HG03108 (cell line): ENCODE results near the gene MPP3.
"Not testable (repeated sequence)": the region's sequence is repeated elsewhere in the genome, so short reads cannot be mapped to it uniquely, and the experiment has no call there.

Source experiments
- ATAC-seq: cut with Tn5 transposase; IDR thresholded peaks from one replicate; pipeline ENCODE4 v1.9.1; 2021; ENCODE audit warnings: moderate library complexity; ENCODE audit not compliant: unreplicated experiment

MPP3 gene, protein sequence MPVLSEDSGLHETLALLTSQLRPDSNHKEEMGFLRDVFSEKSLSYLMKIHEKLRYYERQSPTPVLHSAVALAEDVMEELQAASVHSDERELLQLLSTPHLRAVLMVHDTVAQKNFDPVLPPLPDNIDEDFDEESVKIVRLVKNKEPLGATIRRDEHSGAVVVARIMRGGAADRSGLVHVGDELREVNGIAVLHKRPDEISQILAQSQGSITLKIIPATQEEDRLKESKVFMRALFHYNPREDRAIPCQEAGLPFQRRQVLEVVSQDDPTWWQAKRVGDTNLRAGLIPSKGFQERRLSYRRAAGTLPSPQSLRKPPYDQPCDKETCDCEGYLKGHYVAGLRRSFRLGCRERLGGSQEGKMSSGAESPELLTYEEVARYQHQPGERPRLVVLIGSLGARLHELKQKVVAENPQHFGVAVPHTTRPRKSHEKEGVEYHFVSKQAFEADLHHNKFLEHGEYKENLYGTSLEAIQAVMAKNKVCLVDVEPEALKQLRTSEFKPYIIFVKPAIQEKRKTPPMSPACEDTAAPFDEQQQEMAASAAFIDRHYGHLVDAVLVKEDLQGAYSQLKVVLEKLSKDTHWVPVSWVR

DNA sequence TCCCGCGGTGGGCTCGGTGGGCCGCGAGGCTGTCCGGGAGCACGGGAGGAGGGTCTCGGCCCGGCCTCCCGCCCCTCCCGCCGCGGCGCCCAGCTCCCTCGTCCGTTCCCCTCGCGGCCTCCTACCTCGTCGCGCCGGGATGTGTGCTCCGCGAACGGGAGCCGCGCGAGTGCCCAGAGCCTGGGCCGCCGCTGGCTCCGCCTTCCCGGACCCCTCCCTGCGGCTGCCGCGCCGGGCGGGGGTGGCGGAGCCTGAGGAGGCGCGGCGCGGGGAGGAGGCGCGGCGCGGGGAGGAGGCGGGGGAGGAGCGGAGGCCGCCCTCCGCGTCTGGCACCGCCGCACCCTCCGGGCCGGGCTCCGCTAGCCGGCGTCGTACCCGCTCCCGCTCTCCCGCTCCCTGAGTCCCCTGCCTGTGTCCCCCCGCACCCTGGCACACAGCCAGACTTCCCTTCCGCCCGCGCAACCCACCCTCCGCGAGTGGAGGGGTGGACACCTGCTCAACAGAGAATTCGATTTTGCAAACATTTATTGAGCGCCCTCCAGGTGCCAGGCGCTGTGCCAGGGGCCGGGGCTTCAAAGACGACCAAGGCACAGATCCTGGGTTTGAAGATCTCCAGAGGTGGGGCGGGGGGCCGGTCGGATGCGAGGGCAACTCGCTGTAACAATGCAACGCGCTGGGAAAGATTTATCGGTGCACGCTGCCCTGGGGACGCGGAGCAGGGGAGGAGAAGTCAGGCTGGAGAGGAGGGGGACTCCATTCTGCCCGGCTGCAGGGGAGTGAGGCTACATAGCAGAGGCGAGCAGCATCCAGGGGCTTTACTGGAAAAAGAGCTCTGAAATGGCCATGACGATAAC is at the start of gene MPP3:
Gene MPP3, minus strand, starts transcription at position 171 of the 854 bp plus-strand sequence. CDS start 1,240 bp downstream, outside the sequence.
- ATAC-seq: no peak

DNA sequence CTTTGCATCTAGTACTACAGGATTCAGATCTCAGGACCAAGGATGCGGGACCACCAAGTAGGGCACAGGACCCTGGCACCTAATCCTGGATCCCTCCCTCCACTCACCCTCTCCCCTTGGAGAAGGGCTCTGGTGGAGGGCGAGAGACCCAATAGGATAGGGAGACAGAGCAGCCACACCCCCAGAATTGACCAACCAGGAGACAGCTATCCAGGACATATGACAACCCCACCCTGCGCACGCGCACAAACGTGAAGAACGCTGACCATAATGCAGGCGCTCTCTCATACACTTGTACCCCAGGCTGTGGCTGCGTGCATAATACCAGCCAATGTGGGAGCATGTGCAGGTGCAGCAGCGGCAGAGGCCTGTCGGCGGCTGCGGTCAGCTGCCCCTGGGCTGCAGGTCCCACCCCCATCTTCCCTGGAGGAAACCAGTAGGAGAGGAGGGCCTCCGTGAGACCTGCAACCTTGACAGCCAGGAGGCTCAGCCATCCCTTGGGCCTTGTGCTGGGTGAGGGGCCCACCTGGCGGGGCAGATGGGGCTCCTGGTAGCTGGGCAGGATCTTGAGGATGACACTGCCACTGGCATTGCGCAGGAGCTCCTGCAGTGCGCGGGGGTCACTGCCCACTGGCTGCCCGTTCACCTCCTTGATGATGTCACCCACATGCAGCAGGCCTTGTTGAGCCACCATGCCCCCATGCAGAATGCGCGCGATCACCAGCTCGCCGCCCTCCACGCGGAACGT is 49.0 kb upstream of the MPP3 start:
- no peak for ATAC-seq

GRCh38 chr17:43881181-43881580 is 48.2 kb upstream of the MPP3 start:
- no peak for ATAC-seq

DNA sequence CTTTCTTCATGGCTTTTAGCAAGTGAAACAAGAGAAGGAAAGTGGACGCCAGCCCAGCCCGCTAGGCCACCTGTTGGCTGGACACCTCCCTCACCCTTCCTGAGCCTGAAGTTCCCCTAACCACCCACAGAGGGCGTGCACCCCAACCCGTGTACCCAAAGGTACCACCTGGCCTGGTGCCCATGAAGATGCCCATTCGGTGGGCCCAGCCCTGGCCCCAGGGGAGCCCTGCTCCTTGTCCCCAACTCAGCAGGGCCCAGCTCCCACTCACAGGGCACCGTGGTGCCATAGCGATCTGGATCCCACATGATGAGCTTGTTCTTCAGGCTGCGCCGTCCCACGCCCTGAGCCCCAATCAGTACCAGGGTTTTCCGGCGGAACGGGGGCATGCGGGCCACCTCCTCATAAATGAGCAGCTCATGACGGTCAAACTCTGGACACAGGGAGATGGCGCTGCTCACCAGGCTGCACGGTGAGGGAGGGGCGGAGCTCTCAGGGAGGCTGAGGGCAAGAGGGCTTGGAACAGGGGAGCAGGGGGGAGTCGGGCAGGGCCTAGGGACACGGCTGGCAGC is 47.6 kb upstream of the MPP3 start:
- no peak for ATAC-seq

DNA sequence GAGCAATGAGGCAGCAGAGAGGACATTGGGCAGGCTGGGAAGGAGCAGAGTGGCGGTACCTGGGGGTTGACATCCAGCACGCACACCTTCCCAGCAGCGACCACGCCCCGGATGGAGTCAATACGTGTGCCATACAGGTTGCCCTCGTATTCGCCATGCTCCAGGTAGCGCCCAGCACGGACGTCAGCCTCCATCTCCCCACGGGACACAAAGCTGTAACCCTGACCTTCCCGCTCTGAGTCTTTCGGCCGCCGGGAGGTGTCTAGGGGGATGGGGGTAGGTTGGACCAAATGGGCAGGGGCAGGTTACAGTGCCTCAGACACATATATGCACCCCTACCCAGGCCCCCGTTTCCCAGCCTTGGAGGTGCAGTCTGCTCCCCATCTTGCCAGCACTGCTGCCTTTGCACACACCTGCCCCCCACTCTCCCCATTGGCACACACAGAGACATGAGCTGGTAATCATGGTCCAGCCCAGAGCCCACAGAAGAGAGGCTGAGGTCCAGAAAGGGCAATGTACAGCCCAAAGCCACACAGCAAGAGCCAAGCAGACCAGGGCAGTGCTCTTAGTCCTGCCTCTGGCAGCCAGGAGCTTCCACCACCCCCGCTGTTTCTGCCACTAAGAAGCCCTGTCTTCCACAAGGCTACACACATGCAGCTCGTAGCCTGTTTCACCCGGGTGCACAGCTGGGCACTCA is 46.9 kb upstream of the MPP3 start:
- no peak for ATAC-seq

DNA sequence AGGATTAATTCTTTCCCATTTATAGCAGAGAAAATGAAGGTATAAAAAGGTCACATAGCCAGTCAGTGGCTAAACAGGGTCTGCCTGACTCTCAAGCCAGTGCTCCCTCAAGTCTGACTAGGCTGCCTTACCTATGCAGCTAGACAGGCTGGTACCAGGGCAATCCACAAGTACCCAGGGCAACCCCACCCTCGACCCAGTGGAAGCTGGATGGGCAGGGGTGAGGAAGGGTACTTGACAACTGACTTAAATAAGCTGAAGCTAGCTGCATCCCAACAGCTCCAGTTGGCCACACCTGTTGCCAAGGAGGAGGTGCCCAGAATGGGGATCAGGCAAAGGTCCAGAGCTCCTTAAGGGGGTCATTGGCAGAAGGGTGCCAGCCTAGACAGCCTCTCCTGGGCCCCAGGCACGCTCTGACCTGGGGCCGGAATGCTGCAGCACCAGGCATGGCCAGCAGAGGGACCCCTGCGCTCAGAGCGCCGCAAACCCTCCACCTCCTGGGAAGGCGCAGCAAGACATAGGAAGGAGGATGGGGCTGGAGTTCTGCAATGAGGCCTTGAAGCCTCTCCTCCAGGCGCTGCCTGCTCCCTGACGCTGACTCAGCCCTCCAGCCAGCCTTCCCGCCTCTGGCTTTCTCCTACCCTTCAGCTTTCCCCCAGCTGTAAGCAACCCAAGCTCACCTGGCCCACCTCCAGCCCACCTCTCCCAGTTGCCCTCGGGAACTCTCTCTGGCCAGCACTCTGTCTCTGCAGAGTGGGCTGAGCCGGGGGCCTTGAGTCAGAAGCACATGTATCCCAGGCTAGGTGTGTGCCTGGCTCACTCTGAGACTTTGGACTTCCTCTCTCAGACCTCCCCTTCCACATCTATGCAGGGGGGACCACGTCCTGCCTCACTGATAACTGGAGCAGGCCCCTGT is 45.6 kb upstream of the MPP3 start:
- no peak for ATAC-seq

DNA sequence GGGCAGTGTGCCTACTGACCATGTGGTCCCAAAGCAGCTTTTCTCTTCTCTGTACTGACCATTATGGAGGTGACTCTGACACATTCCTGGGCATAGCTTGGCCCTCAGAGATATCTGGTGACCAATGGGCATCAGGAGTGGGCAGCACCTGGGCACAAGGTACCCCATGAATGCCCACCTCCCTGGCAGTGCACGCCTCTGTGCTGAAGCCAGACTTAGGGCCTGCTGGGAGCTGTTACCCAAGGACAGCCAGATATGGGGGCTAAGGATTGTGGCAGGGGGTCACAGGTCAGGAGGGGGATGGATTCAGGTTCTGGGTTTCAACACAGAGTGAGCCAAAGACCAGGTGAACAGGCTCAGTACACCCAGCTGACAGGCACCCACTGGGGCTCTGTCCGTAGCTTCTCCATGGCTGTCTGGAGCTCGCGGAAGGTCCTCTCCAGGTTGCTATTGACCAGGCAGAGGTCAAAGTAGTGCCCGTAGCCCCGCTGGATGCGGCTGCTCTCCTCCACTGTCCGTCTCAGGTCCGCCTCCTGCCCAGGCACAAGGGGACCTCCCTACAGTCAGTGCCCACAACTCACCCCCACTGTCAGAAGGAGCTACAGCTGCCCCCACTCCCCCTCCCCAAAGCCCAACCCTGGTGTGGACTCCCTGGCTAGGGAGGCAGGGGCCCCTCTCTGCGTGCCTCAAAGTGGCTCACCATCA is 44.7 kb upstream of the MPP3 start:
- no peak for ATAC-seq

DNA sequence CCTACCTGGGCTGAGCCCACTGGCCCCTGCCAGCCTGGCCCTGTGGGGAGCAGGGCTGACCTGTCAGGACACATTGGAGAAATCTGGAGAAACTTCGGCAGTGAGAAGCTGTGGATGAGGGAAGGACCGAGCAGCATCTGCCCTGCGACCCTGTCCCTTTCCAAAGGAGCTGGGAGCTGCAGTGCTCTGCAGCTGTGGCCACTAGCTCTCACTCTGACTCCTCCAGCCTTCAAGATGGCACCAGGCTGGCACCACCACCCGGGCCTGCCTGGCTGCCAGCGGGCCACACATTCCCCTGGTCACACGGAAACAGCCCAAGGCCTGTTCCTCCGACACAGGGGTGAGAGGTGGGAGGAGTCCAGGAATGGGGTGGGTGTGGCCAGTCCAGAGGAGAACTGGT is 44.1 kb upstream of the MPP3 start:
- ATAC-seq: no peak

DNA sequence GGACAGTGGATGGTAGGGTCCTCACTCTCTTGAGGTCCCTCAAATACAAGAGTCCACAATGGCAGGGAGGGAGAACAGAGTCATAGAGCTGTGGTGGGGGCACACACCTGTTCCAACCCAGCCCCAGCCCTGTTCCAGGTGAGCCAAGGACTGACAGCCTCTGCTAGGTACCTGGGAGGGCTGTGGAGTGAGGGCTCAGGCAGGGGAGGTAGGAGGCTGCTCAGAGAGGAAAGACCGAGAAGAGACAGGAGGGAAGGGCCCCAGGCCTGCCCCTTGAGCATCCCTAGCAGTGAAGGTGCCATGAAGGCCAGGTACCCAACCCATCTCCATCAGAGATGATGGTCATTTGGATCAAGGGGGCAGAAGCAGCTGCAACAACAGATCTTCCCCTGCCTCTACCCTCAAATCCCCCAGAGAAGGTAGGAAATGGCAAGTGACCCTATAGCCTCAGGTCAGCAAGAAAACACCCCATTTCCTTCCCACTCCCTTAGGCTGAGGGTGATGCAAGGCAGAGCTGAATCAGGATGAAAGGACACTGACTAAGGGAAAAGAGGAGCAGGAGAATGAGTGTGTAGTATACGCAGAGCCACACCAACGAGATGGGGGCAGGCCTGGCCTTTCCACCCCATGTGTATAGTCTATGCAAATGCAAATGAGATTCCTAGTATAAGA is 42.7 kb upstream of the MPP3 start:
- ATAC-seq: no peak

GRCh38 chr17:43874293-43874692 is 41.3 kb upstream of the MPP3 start:
- ATAC-seq: no peak

DNA sequence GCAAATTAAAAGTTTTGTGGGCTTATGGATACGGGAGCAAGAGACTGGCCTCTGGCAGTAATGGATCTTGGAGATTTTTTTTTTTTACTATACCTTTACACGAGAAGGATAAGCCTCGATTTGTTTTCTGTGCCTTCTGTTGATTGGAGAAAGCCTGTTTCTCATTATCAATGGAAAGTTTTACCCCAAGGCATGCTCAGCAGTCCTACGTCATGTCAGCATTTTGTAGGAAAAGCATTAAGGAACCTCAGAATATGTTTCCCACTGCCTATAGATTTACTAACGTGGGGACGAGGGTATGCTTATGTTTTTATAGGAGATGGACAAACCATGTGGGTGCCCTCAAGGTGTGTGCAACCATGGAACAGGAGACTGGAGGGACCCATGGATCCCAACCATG is 40.9 kb upstream of the MPP3 start:
- no peak for ATAC-seq

GRCh38 chr17:43873091-43873490 is 40.1 kb upstream of the MPP3 start:
- no peak for ATAC-seq

DNA sequence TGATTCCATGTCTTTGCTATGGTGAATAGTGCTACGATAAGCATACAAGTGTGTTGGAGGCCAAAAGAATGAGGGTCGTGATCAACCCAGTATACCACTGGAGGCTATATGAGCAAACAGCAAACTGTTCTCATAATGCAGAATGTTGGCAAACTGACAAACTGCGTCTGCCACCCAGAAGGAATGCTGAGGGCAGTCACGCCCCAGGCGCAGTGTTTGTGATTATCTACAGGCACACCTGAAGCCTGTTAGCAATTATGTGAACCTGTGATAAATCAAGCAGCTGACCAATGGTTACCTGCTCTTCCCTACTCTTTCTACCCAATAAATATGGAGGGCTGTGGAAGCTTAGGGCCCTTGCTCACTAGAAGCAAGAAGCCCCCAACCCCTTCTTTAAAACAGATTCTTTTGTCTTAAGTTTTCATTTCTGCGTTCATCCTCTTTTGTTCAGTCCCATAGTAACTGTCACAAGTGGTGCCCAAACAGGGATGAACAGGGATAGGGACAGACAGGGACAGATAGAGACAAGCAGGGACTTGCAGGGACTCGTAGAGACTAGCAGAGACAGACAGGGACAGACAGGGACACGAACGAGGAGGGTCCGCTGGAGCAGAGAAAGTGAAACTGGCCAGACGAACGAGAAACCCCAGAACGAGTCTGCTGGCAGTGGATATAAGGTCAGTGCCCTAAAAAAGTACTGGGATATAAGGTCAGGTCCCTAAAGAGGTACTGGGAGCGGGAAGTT is 39.2 kb upstream of the MPP3 start:
- no peak for ATAC-seq

GRCh38 chr17:43869031-43869430 is 36.1 kb upstream of the MPP3 start:
- not testable (repeated sequence) for ATAC-seq

DNA sequence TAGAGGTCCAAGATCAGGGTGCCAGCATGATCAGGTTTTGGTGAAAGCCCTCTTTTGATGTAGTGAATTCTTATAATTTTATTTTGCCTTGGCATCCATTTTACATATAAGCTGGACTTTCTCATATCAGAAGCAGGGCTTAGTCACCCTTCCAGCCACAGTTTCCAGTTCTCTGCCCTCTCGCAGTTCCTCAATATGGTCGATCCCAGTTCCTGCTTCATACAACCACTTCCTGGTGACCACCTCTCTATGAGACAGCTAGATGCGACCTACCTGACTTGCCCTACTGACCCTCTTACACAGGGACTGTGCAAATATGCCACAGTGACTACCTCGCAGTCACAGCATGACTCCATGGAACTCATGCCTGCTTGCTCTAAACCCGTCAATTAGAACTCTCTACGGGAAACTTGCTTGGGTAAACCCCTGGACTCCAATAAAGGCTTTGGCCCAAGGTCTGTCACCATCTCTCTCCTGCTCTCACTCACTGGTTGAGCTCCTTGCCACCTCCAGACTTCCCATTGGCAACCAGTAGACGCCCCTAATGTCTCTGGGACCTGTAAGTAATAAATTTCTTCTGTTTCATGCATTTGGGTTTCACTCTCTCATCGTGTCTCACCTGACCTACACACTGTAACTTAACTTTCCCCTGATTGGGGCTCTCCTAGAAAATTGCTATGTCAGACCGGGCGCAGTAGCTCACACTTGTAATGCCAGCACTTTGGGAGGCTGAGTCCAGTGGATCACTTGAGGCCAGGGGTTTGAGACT is 35.5 kb upstream of the MPP3 start:
- no peak for ATAC-seq
